Measurements from ENCODE around the gene HMCES. TPM values are rescaled to one million over a fixed set of nuclear protein-coding genes. Genes with fewer than 3 reads are reported as not detected.

The HMCES gene
- total and polyA plus RNA-seq, 4 donors = 13.7 to 18.2 (median 15.3) TPM

- Histone ChIP-seq H3K27me3 (ENCODE audit: control insufficient read depth in 4 of 4, insufficient read depth in 4 of 4, low read length in 3 of 4) (no peaks in the 10 kb centered on the region), H3K9me3 (ENCODE audit: control insufficient read depth in 4 of 4, low read length in 3 of 4) (no peaks in the 10 kb centered on the region), H3K36me3 (ENCODE audit: control insufficient read depth in 4 of 4, insufficient read depth in 3 of 4, low read depth in 1 of 4, low read length in 3 of 4) (no peaks in the 10 kb centered on the region), H3K4me3 (ENCODE audit: low read depth in 1 of 3, low read length in 3 of 3) (no peak overlapping the region), H3K9ac (ENCODE audit: low read depth in 1 of 2, low read length in 2 of 2) (no peak overlapping the region), H3K27ac (ENCODE audit: low read depth in 1 of 2, low read length in 2 of 2) (no peak overlapping the region), H3K4me1 (ENCODE audit: control insufficient read depth in 4 of 4, insufficient read depth in 4 of 4, low read length in 3 of 4) (no peaks in the 10 kb centered on the region)
- WGBS = 83% methylated on average over 8 of the region's 8 CpGs
- no peak for DNase-seq (ENCODE audit: low spot score)
- TF ChIP-seq NR2F2 (IDR thresholded peaks at IDR 0.05) (no peak), FOXA2 (IDR thresholded peaks at IDR 0.05) (no peak), YY1 (IDR thresholded peaks at IDR 0.05) (no peak), TAF1 (conservative IDR thresholded peaks at IDR 0.05) (no peak), RAD21 (IDR thresholded peaks at IDR 0.05) (no peak), RXRA (IDR thresholded peaks at IDR 0.05) (no peak), REST (IDR thresholded peaks at IDR 0.05) (no peak), FOXA1 (IDR thresholded peaks at IDR 0.05) (no peak), CTCF (IDR thresholded peaks at IDR 0.05; ENCODE audit: low read depth, low read length, missing input control) (no peak), SP1 (IDR thresholded peaks at IDR 0.05) (no peak), JUND (IDR thresholded peaks at IDR 0.05) (no peak), HNF4G (IDR thresholded peaks at IDR 0.05) (no peak), MAX (IDR thresholded peaks at IDR 0.05) (no peak), GABPA (IDR thresholded peaks at IDR 0.05 in 1 of 2, conservative IDR thresholded peaks at IDR 0.05 in 1 of 2) (no peak), HNF4A (conservative IDR thresholded peaks at IDR 0.05) (no peak)
These were observed 39.5 kb upstream of the HMCES start for GRCh38 chr3:129238945-129239705.

GRCh38 chr3:129239991-129240390 is 38.7 kb upstream of the HMCES start:
- no peaks in the 10 kb centered on the region for H3K27me3 ChIP-seq (ENCODE audit: control insufficient read depth in 4 of 4, insufficient read depth in 4 of 4, low read length in 3 of 4)
- WGBS = 75% methylated on average over 6 of the region's 6 CpGs
- H3K4me1 ChIP-seq (ENCODE audit: control insufficient read depth in 4 of 4, insufficient read depth in 4 of 4, low read length in 3 of 4) = peaks cover 0 to under 1% (median 0%) of the 10 kb centered on the region in 4 donors
- no peak overlapping the region for H3K27ac ChIP-seq (ENCODE audit: low read depth in 1 of 2, low read length in 2 of 2)
- no peak for DNase-seq (ENCODE audit: low spot score)
- H3K9me3 ChIP-seq (ENCODE audit: control insufficient read depth in 4 of 4, low read length in 3 of 4) = no peaks in the 10 kb centered on the region
- H3K9ac ChIP-seq (ENCODE audit: low read depth in 1 of 2, low read length in 2 of 2) = no peak overlapping the region
- H3K4me3 ChIP-seq (ENCODE audit: low read depth in 1 of 3, low read length in 3 of 3) = no peak overlapping the region
- H3K36me3 ChIP-seq (ENCODE audit: control insufficient read depth in 4 of 4, insufficient read depth in 3 of 4, low read depth in 1 of 4, low read length in 3 of 4) = no peaks in the 10 kb centered on the region
- TF ChIP-seq ZBTB33 (IDR thresholded peaks at IDR 0.05) = no peak
- no peak for TF ChIP-seq HNF4A (conservative IDR thresholded peaks at IDR 0.05)
- no peak for TF ChIP-seq YY1 (IDR thresholded peaks at IDR 0.05)
- no peak for TF ChIP-seq JUND (IDR thresholded peaks at IDR 0.05)
- TF ChIP-seq RAD21 (IDR thresholded peaks at IDR 0.05) = no peak
- no peak for TF ChIP-seq GABPA (IDR thresholded peaks at IDR 0.05 in 1 of 2, conservative IDR thresholded peaks at IDR 0.05 in 1 of 2)
- TF ChIP-seq TAF1 (conservative IDR thresholded peaks at IDR 0.05) = no peak
- no peak for TF ChIP-seq NR2F2 (IDR thresholded peaks at IDR 0.05)
- no peak for TF ChIP-seq CTCF (IDR thresholded peaks at IDR 0.05; ENCODE audit: low read depth, low read length, missing input control)
- no peak for TF ChIP-seq FOXA1 (IDR thresholded peaks at IDR 0.05)
- no peak for TF ChIP-seq MAX (IDR thresholded peaks at IDR 0.05)
- no peak for TF ChIP-seq FOXA2 (IDR thresholded peaks at IDR 0.05)
- TF ChIP-seq RXRA (IDR thresholded peaks at IDR 0.05) = no peak
- no peak for TF ChIP-seq SP1 (IDR thresholded peaks at IDR 0.05)
- TF ChIP-seq ATF3 (IDR thresholded peaks at IDR 0.05) = no peak
